ENCODE results near the gene CCDC167. TPM values are rescaled to one million over a fixed set of nuclear protein-coding genes. Genes with fewer than 3 reads are reported as not detected.

CCDC167 gene
- total and polyA plus RNA-seq, 2 of the 8 experiments (the other 6 are each of a cell fraction or from before 2014, with no cell fraction given), result 11.0 to 26.5 TPM

DNA sequence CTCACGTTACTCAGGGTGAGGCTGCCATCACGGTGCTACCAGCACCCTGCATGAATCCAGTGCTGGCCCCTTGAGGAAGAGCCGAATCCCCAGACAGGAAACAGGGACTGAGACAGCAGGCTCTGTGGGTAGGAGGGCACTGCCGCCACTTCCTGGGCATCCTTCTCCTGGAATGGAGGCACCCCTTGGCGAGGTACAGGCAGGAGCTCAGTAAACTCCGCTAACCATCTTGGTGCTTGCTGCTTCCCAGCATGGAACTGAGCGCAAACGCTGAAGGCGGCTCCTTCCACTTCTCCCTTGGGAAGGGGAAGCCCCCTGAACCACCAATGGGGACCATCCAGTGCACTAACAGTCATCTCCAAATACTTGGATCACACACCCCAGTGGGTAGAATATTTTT lies 13.5 kb upstream of the CCDC167 start (continued):
- TF ChIP-seq, protein P1, sequence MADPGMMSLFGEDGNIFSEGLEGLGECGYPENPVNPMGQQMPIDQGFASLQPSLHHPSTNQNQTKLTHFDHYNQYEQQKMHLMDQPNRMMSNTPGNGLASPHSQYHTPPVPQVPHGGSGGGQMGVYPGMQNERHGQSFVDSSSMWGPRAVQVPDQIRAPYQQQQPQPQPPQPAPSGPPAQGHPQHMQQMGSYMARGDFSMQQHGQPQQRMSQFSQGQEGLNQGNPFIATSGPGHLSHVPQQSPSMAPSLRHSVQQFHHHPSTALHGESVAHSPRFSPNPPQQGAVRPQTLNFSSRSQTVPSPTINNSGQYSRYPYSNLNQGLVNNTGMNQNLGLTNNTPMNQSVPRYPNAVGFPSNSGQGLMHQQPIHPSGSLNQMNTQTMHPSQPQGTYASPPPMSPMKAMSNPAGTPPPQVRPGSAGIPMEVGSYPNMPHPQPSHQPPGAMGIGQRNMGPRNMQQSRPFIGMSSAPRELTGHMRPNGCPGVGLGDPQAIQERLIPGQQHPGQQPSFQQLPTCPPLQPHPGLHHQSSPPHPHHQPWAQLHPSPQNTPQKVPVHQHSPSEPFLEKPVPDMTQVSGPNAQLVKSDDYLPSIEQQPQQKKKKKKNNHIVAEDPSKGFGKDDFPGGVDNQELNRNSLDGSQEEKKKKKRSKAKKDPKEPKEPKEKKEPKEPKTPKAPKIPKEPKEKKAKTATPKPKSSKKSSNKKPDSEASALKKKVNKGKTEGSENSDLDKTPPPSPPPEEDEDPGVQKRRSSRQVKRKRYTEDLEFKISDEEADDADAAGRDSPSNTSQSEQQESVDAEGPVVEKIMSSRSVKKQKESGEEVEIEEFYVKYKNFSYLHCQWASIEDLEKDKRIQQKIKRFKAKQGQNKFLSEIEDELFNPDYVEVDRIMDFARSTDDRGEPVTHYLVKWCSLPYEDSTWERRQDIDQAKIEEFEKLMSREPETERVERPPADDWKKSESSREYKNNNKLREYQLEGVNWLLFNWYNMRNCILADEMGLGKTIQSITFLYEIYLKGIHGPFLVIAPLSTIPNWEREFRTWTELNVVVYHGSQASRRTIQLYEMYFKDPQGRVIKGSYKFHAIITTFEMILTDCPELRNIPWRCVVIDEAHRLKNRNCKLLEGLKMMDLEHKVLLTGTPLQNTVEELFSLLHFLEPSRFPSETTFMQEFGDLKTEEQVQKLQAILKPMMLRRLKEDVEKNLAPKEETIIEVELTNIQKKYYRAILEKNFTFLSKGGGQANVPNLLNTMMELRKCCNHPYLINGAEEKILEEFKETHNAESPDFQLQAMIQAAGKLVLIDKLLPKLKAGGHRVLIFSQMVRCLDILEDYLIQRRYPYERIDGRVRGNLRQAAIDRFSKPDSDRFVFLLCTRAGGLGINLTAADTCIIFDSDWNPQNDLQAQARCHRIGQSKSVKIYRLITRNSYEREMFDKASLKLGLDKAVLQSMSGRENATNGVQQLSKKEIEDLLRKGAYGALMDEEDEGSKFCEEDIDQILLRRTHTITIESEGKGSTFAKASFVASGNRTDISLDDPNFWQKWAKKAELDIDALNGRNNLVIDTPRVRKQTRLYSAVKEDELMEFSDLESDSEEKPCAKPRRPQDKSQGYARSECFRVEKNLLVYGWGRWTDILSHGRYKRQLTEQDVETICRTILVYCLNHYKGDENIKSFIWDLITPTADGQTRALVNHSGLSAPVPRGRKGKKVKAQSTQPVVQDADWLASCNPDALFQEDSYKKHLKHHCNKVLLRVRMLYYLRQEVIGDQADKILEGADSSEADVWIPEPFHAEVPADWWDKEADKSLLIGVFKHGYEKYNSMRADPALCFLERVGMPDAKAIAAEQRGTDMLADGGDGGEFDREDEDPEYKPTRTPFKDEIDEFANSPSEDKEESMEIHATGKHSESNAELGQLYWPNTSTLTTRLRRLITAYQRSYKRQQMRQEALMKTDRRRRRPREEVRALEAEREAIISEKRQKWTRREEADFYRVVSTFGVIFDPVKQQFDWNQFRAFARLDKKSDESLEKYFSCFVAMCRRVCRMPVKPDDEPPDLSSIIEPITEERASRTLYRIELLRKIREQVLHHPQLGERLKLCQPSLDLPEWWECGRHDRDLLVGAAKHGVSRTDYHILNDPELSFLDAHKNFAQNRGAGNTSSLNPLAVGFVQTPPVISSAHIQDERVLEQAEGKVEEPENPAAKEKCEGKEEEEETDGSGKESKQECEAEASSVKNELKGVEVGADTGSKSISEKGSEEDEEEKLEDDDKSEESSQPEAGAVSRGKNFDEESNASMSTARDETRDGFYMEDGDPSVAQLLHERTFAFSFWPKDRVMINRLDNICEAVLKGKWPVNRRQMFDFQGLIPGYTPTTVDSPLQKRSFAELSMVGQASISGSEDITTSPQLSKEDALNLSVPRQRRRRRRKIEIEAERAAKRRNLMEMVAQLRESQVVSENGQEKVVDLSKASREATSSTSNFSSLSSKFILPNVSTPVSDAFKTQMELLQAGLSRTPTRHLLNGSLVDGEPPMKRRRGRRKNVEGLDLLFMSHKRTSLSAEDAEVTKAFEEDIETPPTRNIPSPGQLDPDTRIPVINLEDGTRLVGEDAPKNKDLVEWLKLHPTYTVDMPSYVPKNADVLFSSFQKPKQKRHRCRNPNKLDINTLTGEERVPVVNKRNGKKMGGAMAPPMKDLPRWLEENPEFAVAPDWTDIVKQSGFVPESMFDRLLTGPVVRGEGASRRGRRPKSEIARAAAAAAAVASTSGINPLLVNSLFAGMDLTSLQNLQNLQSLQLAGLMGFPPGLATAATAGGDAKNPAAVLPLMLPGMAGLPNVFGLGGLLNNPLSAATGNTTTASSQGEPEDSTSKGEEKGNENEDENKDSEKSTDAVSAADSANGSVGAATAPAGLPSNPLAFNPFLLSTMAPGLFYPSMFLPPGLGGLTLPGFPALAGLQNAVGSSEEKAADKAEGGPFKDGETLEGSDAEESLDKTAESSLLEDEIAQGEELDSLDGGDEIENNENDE (IDR thresholded peaks at IDR 0.05; ENCODE audit: insufficient replicate concordance, low read length), result no peak
